HG03442 (cell line): ENCODE measurements around the gene CD72.
"Not testable (repeated sequence)": the region's sequence is repeated elsewhere in the genome, so short reads cannot be mapped to it uniquely, and the experiment has no call there.

ENCODE experiments used
- ATAC-seq: cut with Tn5 transposase; IDR thresholded peaks from one replicate; pipeline ENCODE4 v1.9.1; 2021; ENCODE audit warnings: mild to moderate bottlenecking, moderate library complexity; ENCODE audit not compliant: unreplicated experiment

Gene CD72

DNA sequence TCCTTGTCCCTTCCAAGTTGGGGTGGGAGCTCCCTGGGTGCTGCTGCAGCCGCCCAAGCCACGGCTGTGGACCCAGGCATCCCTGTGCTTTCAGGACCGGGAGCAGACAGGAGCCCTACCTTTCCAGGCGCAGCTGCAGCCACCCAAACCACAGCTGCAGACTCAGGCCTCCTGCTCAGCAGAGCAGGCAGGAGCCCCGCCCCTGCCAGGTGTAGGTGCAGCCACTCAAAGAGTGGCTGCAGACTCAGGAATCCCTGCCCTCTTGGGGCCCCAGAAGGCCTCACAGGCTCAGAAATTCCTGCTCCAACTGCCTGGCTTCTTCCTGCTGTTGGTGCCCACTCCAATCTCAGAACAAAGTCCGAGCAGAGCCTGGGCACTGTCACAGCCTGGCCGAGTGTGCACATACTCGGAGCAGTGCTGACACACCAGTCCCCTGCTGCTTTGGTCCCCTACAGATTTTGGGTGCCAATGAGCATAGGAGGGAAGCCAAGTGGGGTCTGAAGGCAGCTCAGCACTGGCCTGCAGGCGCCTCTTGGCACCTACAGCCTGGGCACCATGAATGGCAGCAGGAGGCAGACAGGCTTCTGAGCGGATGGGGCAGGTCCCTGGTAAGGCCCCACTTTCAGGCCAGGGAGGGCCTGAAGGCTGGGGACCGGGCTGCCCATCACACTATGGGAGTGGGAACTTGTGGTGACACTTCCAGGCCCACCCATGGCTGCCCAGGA, 19.2 kb downstream of the CD72 start:
- ATAC-seq = no peak

DNA sequence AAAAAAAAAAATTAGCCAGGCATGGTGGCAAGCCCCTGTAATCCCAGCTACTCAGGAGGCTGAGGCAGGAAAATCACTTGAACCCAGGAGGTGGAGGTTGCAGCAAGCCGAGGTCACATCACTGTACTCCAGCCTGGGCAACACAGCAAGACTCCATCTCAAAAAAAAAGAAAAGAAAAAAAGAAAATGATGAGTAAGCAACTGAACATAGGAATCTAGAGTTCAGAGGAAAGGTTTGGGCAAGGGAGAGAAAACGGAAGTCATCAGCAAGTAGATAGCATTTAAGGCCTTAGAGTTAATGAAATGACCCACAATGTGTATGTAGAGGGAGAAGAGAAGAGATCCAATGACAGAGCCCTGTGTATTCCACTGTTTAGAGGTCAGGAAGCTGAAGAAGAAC, 21.3 kb downstream of the CD72 start:
- ATAC-seq = not testable (repeated sequence)

DNA sequence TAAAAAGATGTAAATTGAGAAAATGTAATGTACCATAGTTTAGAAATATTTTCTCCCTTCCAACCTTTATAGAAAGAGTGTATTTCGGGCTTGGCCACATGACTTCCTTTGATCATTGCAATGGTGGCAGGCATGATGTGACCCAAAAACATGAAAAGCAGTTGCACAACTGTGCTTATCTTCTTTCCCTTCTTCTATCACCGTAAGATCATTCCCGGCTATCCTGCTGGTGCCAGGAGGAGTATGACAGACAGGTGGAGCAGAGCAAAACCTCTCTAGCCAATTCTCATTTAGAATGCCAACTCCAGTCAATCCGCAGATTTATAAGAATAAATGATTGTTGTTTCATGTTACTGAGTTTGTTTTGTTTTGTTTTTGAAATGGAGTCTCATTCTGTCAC, 23.7 kb downstream of the CD72 start:
- no peak for ATAC-seq

DNA sequence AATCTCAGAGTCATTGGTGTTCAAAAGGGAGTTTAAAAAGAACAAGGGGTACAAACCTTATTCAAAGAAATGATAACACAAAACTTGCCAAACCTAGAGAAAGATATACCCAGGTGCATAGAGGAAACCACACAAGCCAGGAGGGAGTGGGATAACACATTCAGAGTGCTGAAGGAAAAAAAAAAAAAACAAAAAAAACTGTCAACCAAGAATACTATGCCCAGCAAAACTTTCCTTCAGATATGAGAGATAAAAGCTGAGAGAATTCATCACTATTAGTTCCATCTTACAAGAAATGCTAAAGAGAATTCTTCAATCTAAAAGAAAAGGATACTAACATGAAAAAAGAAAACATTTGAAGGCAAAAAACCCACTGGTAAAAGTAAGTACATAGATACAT, 24.6 kb downstream of the CD72 start:
- ATAC-seq = no peak

DNA sequence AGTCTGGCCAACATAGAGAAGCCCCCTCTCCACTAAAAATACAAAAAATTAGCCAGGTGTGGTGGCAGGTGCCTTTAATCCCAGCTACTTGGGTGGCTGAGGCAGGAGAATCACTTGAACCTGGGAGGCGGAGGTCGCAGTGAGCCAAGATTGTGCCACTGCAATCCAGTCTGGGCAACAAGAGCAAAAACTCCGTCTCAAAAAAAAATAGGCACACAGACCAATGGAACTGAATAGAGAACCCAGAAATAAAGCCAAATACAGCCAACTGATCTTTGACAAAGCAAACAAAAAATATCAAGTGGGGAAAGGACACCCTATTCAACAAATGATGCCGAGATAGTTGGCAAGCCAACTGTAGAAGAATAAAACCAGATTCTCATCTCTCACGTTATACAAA, 29.7 kb downstream of the CD72 start:
- not testable (repeated sequence) for ATAC-seq

DNA sequence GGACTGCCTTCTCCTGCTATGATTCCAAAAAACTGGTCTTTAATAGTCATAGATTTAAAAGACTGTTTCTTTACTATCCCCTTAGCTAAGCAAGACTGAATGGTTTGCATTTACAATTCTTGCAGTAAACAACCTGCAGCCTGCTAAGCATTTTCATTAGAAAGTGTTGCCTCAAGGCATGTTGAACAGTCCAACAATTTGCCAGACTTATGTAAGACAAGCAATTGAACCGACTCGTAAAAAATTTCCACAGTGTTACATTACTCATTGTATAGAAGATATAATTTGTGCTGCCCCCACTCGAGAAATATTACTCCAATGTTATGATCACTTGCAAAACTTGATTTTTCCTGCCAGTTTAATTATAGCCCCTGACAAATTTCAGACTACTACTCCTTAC, 33.5 kb downstream of the CD72 start:
- ATAC-seq = not testable (repeated sequence)

- ATAC-seq = not testable (repeated sequence)
Measured at GRCh38 chr9:35583521-35583920, 34.7 kb downstream of the CD72 start.

DNA sequence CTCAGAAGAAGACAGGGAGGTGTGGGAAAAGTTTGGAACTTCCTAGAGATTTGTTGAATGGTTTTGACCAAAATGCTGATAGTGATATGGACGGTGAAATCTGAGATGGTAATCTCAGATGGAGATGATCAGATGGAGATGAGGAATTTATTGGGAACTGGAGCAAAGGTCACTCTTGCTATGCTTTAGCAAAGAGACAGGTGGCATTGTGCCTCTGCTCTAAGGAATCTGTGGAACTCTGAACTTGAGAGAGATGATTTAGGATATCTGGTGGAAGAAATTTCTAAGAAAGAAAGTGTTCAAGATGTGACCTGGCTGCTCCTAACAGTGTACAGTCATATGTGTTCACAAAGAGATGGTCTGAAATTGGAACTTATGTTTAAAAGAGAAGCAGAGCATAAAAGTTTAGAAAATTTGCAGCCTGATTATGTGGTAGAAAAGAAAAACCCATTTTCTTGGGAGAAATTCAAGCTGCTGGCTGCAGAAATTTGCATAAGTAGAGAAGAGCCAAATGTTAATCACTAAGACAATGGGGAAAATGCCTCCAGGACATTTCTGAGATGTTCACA, 38.5 kb downstream of the CD72 start:
- not testable (repeated sequence) for ATAC-seq

DNA sequence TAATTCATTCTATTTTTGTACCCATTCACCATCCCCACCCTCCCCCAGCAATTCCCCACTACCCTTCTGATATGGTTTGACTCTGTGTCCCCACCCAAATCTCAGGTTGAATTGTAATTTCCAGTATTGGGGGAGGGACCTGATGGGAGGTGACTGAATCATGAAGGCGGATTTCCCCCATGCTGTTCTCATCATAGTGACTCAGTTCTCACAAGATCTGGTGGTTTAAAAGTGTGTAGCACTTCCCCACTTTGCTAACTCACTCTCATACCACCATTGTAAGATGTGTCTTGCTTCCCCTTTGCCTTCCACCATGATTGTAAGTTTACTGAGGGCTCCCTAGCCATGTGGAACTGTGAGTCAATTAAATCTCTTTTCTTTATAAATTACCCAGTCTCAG, 39.1 kb downstream of the CD72 start:
- ATAC-seq = no peak

- no peak for ATAC-seq
Measured at GRCh38 chr9:35577486-35577885, 40.7 kb downstream of the CD72 start.

DNA sequence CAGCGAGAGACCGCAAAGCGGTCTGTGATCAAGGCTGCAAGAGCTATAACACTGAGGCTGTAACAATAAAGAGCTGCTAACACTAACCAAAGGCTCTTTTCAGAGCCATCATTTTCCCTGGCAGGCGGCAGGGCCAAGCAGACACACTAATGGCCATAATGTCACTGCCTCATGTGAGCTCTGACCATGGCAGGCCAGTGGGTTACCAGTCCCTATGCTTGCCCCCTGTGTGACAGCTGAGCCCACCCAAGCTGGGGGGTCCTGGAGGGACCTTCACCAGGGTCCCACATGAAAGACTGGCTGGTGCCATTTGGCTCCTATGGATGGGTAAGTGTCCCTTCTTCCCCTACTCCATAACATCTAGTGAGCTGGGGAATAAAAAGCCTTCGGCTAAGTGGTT, 42.7 kb downstream of the CD72 start:
- no peak for ATAC-seq

DNA sequence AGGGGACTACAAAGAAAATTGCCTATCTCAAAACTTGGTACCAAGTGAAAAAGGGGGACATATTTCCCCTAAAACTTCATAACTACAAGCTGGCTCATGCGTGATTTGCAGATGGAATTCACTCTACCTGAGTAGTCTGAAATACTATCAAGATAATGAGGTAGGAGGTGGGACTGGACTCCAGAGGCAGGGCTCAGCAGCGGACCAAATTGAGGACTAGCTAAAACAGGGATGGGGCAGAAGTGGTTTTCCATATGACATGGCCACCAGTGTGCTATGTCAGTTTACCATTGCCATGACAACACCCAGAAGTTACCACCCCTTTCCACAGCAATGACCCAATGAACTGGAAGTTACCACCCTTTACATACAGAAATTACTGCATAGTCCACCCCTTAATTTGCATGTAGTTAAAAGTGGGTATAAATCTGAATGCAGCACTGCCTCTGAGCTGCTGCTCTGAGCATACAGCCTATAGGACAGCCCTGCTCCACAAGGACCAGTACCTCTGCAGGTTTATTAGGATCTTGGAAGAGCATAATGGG, 43.6 kb downstream of the CD72 start:
- ATAC-seq = no peak

DNA sequence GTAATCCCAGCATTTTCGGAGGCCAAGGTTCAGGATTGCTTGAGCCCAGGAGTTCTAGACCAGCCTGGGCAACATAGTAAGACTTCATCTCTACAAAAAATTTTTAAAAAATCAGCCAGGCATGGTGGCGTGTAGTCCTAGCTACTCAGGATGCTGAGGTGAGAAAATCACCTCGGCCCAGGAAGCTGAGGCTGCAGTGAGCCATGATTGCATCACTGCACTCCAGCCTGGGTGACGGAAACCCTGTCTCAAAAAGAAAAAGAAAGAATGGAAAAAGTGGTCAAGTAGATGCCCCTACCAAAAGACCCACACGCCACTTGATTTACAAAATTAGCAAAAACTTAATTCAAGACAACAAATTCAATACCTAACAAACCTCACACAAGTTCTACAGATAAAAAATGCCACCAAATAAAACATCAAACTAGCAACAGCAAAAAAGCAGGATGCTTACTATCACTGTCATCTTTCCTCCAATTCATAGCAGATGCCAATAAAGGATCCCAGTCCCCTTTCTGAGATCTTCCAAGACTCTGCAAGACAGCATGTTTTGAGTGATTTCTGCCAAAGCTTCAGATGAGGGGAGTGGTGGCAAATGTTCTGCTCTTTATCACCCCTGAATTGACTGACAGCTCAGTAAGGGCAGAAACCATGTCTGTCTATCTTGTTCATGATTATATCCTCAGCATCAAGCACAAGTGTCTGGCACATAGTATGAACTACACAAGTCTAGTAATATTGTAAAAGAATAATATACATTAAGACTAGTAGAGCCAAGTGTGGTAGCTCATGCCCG, 47.3 kb downstream of the CD72 start:
- no peak for ATAC-seq

GRCh38 chr9:35569206-35569605, 49.0 kb downstream of the CD72 start:
- no peak for ATAC-seq

GRCh38 chr9:35568196-35568595, 50.0 kb downstream of the CD72 start:
- no peak for ATAC-seq

GRCh38 chr9:35566417-35566816, 51.8 kb downstream of the CD72 start:
- ATAC-seq = no peak

DNA sequence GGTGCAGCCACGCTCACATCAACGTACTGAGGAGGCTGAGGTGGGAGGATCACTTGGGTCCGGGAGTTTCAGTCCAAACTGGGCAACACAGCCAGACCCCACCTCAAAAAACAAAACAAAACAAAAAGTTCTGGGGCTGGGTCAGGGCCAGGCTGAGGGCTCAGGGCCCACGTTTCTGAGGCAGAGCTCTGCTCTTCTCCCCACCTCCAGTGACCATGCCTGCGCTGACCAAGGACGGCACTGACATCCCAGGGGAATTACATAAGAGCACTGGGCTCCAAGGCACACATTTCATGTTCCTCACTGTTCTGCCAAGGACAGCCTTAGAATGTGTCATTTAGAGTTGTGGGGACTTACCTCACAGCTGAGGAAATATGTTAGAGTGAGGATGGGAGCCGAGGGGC, 53.6 kb downstream of the CD72 start:
- no peak for ATAC-seq

DNA sequence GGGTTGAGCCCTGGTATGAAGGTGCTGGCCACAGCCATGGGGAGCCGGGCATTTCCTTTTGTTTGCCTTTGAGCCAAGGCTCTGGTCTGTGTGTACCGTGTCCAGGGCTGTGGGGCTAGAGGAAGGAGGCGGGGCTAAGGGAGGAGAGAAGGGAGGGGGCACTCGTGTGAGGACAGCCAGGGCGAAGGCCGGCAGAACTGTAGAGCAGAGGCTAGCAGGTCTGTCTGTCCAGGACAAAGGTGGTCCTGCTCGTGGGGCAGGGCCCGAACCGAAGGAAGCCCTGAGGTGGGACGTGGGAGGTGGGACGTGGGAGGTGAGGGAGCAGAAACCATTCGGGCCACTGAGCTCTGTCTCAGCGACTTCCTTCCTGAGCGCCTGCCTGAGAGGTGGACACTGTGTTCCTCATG, 54.4 kb downstream of the CD72 start:
- no peak for ATAC-seq

GRCh38 chr9:35562895-35563780, 55.1 kb downstream of the CD72 start:
- ATAC-seq = no peak

DNA sequence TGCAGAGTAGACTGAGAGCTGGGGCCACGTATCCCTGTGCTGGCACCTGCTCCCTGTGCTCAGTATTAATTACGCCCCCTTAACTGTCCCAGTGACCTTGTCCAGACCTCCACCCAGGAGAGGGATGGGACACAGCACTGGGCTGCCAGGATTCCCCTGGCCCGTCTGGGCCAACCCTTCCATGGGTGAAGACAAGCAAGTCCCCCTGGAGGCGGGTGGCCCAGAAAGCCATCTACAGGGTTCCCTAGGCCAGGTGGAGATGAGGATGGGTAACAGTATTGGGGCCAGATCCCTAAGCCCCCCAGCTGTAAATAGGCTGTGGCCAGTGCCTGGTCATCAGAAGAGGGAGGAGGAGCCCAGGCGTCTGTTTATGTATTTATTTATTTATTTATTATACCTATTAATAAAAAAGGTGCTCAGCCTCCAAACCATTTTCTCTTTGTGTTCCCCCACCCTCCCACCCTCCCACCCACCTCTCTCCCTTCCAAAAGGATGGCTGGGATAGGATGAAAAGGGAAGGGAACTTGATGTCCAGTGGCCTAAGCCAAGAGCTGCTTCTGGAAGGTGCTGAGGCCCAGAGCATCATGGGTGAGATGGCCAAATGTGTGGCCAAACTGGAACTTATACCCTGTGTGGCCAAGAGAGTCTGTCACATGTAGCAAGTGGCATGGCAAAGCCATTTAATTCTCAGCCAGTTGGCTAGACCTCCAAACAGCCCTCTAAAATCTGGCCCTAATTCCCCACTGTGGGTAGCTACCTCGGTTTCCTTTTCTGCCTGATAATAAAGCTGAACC, 56.5 kb downstream of the CD72 start:
- no peak for ATAC-seq
